ENCODE results near the gene NAA10. TPM values are rescaled to one million over a fixed set of nuclear protein-coding genes. Genes with fewer than 3 reads are reported as not detected.
A peak's percentile ranks its signal among the peaks of the same experiment; 100 is the strongest.
"Not testable (repeated sequence)": the region's sequence is repeated elsewhere in the genome, so short reads cannot be mapped to it uniquely, and the experiment has no call there.

NAA10 gene
- 100 to 1,000 TPM in 1 of 2 experiments, 10 to 100 TPM in 1; 98.9 to 106 TPM for total RNA-seq

- ATAC-seq (peak; percentile 93), DNase-seq (peak; percentile 62)
- H3K27me3 Mint-ChIP-seq (ENCODE audit: low read depth): no peaks in the 10 kb centered on the region
- peak within 1 kb of the TSS; percentile 88 for H3K4me3 Mint-ChIP-seq
- CTCF ChIA-PET: interaction anchor here (1.0 to 1.8 kb wide), 2 partner anchors 10 to 12 kb away, joined by 3 to 12 read pairs; no protein-coding TSS in a partner anchor
- no peaks in the 10 kb centered on the region for H3K9me3 Mint-ChIP-seq (ENCODE audit: insufficient read depth)
- POLR2A ChIA-PET: no interaction called here
- H3K27ac Mint-ChIP-seq: peak within 1 kb of the TSS; percentile 85
- peaks cover 12% of the 10 kb centered on the region for H3K36me3 Mint-ChIP-seq (ENCODE audit: low read depth)
- H3K4me1 Mint-ChIP-seq (ENCODE audit: low read depth): peaks cover 31% of the 10 kb centered on the region
Measured at GRCh38 chrX:153934762-153935325, at the start of gene NAA10. Gene NAA10 (minus strand): TSS chrX:153935037. CDS start chrX:153934904, 133 bp downstream.

- no peak for ATAC-seq
- ChIA-PET POLR2A (interaction anchor here (2.3 to 7.6 kb wide), 2 partner anchors 13 to 18 kb away, joined by 10 to 117 read pairs; partner anchors contain the start of genes HCFC1 and TMEM187), CTCF (no interaction called here)
Measured at GRCh38 chrX:153983321-153983801, 48.5 kb upstream of the NAA10 start.

GRCh38 chrX:153981771-153982533 lies 47.1 kb upstream of the NAA10 start:
- H3K4me1 Mint-ChIP-seq (ENCODE audit: low read depth): peaks cover 57% of the 10 kb centered on the region
- H3K27ac Mint-ChIP-seq: peak overlapping the region; percentile 92
- H3K4me3 Mint-ChIP-seq: peak overlapping the region; percentile 52
- ChIA-PET POLR2A (interaction anchor here (0.8 to 7.6 kb wide), 2 partner anchors 12 to 26 kb away, joined by 3 to 117 read pairs; partner anchors contain the start of genes HCFC1 and TMEM187), CTCF (interaction anchor here (1.1 to 2.0 kb wide), 4 partner anchors 8 to 20 kb away, joined by 4 to 5 read pairs (median 5); partner anchors contain the start of gene HCFC1)
- no peaks in the 10 kb centered on the region for H3K27me3 Mint-ChIP-seq (ENCODE audit: low read depth)
- peak; percentile 77 for DNase-seq
- no peaks in the 10 kb centered on the region for H3K9me3 Mint-ChIP-seq (ENCODE audit: insufficient read depth)
- peak; percentile 48 for ATAC-seq
- peaks cover 6% of the 10 kb centered on the region for H3K36me3 Mint-ChIP-seq (ENCODE audit: low read depth)

More at GRCh38 chrX:153983321-153983801, 48.5 kb upstream of the NAA10 start:
- Mint-ChIP-seq H3K27ac (peak overlapping the region; percentile 92), H3K36me3 (ENCODE audit: low read depth) (peaks cover 6% of the 10 kb centered on the region), H3K4me3 (peak overlapping the region; percentile 18), H3K9me3 (ENCODE audit: insufficient read depth) (no peaks in the 10 kb centered on the region), H3K4me1 (ENCODE audit: low read depth) (peaks cover 63% of the 10 kb centered on the region), H3K27me3 (ENCODE audit: low read depth) (no peaks in the 10 kb centered on the region)
- peak; percentile 26 for DNase-seq

- Mint-ChIP-seq H3K27ac (peak overlapping the region; percentile 92), H3K36me3 (ENCODE audit: low read depth) (peaks cover 6% of the 10 kb centered on the region), H3K4me1 (ENCODE audit: low read depth) (peaks cover 54% of the 10 kb centered on the region), H3K4me3 (peak overlapping the region; percentile 52), H3K27me3 (ENCODE audit: low read depth) (no peaks in the 10 kb centered on the region), H3K9me3 (ENCODE audit: insufficient read depth) (no peaks in the 10 kb centered on the region)
- ATAC-seq: no peak
- CTCF ChIA-PET: interaction anchor here (1.1 to 2.0 kb wide), 4 partner anchors 9 to 21 kb away, joined by 4 to 5 read pairs (median 5); partner anchors contain the start of gene HCFC1
- peak; percentile 20 for DNase-seq
- POLR2A ChIA-PET: interaction anchor here (0.8 to 7.6 kb wide), 2 partner anchors 11 to 27 kb away, joined by 3 to 117 read pairs; partner anchors contain the start of genes HCFC1 and TMEM187
Measured at GRCh38 chrX:153981231-153981630, 46.4 kb upstream of the NAA10 start.

GRCh38 chrX:153980394-153980793 lies 45.6 kb upstream of the NAA10 start:
- not testable (repeated sequence) for H3K36me3 Mint-ChIP-seq (ENCODE audit: low read depth)
- peak; percentile 38 for DNase-seq
- POLR2A ChIA-PET: interaction anchor here (7.6 kb wide), 1 partner anchor 10 kb away, joined by 117 read pairs; the partner anchor contains the start of genes HCFC1 and TMEM187

GRCh38 chrX:153974726-153975286 lies 40.0 kb upstream of the NAA10 start:
- ChIA-PET CTCF (no interaction called here), POLR2A (interaction anchor here (9.0 kb wide), 1 partner anchor 8 kb away, joined by 117 read pairs; no protein-coding TSS in a partner anchor)
- no peaks in the 10 kb centered on the region for H3K9me3 Mint-ChIP-seq (ENCODE audit: insufficient read depth)
- DNase-seq (no peak), ATAC-seq (no peak)
- peaks cover 18% of the 10 kb centered on the region for H3K36me3 Mint-ChIP-seq (ENCODE audit: low read depth)
- H3K27me3 Mint-ChIP-seq (ENCODE audit: low read depth): no peaks in the 10 kb centered on the region
- H3K4me3 Mint-ChIP-seq: peak overlapping the region; percentile 12
- peaks cover 21% of the 10 kb centered on the region for H3K4me1 Mint-ChIP-seq (ENCODE audit: low read depth)
- peak overlapping the region; percentile 96 for H3K27ac Mint-ChIP-seq

More at GRCh38 chrX:153980394-153980793, 45.6 kb upstream of the NAA10 start:
- peak; percentile 57 for ATAC-seq
- Mint-ChIP-seq H3K27ac (peak overlapping the region; percentile 92), H3K4me1 (ENCODE audit: low read depth) (peaks cover 57% of the 10 kb centered on the region), H3K4me3 (peak overlapping the region; percentile 66)
- CTCF ChIA-PET: interaction anchor here (1.3 to 2.0 kb wide), 3 partner anchors 9 to 13 kb away, joined by 5 read pairs; partner anchors contain the start of gene HCFC1
- not testable (repeated sequence) for H3K9me3 Mint-ChIP-seq (ENCODE audit: insufficient read depth); H3K27me3 Mint-ChIP-seq (ENCODE audit: low read depth)

GRCh38 chrX:153974003-153974725 lies 39.3 kb upstream of the NAA10 start:
- POLR2A ChIA-PET: interaction anchor here (0.6 to 9.0 kb wide), 4 partner anchors 9 to 123 kb away, joined by 3 to 117 read pairs (median 46); partner anchors contain the start of genes ARHGAP4 and MECP2
- Mint-ChIP-seq H3K9me3 (ENCODE audit: insufficient read depth) (no peaks in the 10 kb centered on the region), H3K27ac (peak overlapping the region; percentile 96), H3K4me1 (ENCODE audit: low read depth) (peaks cover 21% of the 10 kb centered on the region), H3K27me3 (ENCODE audit: low read depth) (no peaks in the 10 kb centered on the region), H3K4me3 (peak overlapping the region; percentile 79), H3K36me3 (ENCODE audit: low read depth) (peaks cover 25% of the 10 kb centered on the region)
- CTCF ChIA-PET: interaction anchor here (1.0 to 2.2 kb wide), 2 partner anchors 39 to 44 kb away, joined by 3 to 6 read pairs; no protein-coding TSS in a partner anchor
- no peak for ATAC-seq
- DNase-seq: no peak

GRCh38 chrX:153973127-153974002 lies 38.5 kb upstream of the NAA10 start:
- peaks cover 32% of the 10 kb centered on the region for H3K36me3 Mint-ChIP-seq (ENCODE audit: low read depth)
- H3K27me3 Mint-ChIP-seq (ENCODE audit: low read depth): no peaks in the 10 kb centered on the region
- no peak for DNase-seq
- ATAC-seq: no peak
- peaks cover 21% of the 10 kb centered on the region for H3K4me1 Mint-ChIP-seq (ENCODE audit: low read depth)
- H3K9me3 Mint-ChIP-seq (ENCODE audit: insufficient read depth): no peaks in the 10 kb centered on the region
- peak overlapping the region; percentile 79 for H3K4me3 Mint-ChIP-seq
- ChIA-PET POLR2A (interaction anchor here (0.6 to 9.0 kb wide), 5 partner anchors 10 to 124 kb away, joined by 3 to 117 read pairs (median 3); partner anchors contain the start of genes ARHGAP4 and MECP2), CTCF (interaction anchor here (1.0 to 7.0 kb wide), 3 partner anchors 40 to 48 kb away, joined by 3 to 37 read pairs (median 6); partner anchors contain the start of gene ARHGAP4)
- peak overlapping the region; percentile 96 for H3K27ac Mint-ChIP-seq

- peaks cover 23% of the 10 kb centered on the region for H3K4me1 Mint-ChIP-seq (ENCODE audit: low read depth)
- H3K9me3 Mint-ChIP-seq (ENCODE audit: insufficient read depth): no peaks in the 10 kb centered on the region
- peak within 1 kb of the TSS; percentile 100 for H3K27ac Mint-ChIP-seq
- CTCF ChIA-PET: interaction anchor here (1.5 to 7.0 kb wide), 3 partner anchors 8 to 48 kb away, joined by 5 to 37 read pairs (median 6); partner anchors contain the start of gene ARHGAP4
- H3K36me3 Mint-ChIP-seq (ENCODE audit: low read depth): peaks cover 40% of the 10 kb centered on the region
- POLR2A ChIA-PET: interaction anchor here (0.8 to 9.0 kb wide), 6 partner anchors 11 to 359 kb away, joined by 3 to 117 read pairs (median 6); partner anchors contain the start of gene ARHGAP4
- DNase-seq (peak; percentile 93), ATAC-seq (peak; percentile 50)
- no peaks in the 10 kb centered on the region for H3K27me3 Mint-ChIP-seq (ENCODE audit: low read depth)
- H3K4me3 Mint-ChIP-seq: peak within 1 kb of the TSS; percentile 100
Measured at GRCh38 chrX:153972368-153973126, 37.7 kb upstream of the NAA10 start, which contains the start of gene TMEM187. Gene TMEM187 (plus strand): TSS chrX:153972754. CDS start chrX:153982063, 9,309 bp downstream.

Data from activated CD8-positive, alpha-beta T cell treated with anti-CD3 and anti-CD28 coated beads, Interleukin-2, amount 10 ng/mL, durations not matched to agents 7 days and 5 days (primary cell).